Testis (tissue), 3 donors: Measurements from ENCODE around the gene RAB11FIP3. TPM values are rescaled to one million over a fixed set of nuclear protein-coding genes. Genes with fewer than 3 reads are reported as not detected.
A peak's percentile ranks its signal among the peaks of the same experiment; 100 is the strongest.

Experiments
- DNase-seq: peaks from one replicate; pipeline ENCODE4 v3.0.0-alpha.2; 2019
- H3K27ac ChIP-seq, 2 donors: fragments of 200-600 bp; sonication (generic); one replicate each; pipeline ENCODE4 v1.5.1; 2019
- H3K27me3 ChIP-seq: fragments of 200-600 bp; sonication (generic); one replicate; pipeline ENCODE4 v1.5.1; 2019
- H3K36me3 ChIP-seq: fragments of 200-600 bp; sonication (generic); one replicate; pipeline ENCODE4 v1.5.1; 2017; ENCODE audit warnings: low read depth; ENCODE audit errors: missing control alignments
- H3K4me1 ChIP-seq: fragments of 200-600 bp; sonication (generic); one replicate; pipeline ENCODE4 v1.5.1; 2019
- H3K4me3 ChIP-seq, 2 donors: fragments of 200-600 bp; sonication (generic); one replicate each; pipeline ENCODE4 v1.5.1; 2017 to 2019
- H3K9me3 ChIP-seq: fragments of 200-600 bp; sonication (generic); one replicate; pipeline ENCODE4 v1.5.1; 2017
- POLR2A ChIP-seq: fragments of 450-650 bp; IDR thresholded peaks from one replicate; pipeline ENCODE4 v1.6.1; 2017; ENCODE audit warnings: antibody characterized with exemption, mild to moderate bottlenecking, moderate library complexity
- WGBS, 2 donors: methylation state at CpG; one replicate each; pipeline ENCODE4 v1.1.5; 2018; 5-methylcytosine and 5-hydroxymethylcytosine counted together
- intact Hi-C: fragments of 100-400 bp; cut with DNase I; formaldehyde crosslinking; loops from one replicate; pipeline ENCODE4 v1.15.1; 2023; ENCODE audit warnings: low total_unique reads
- polyA plus RNA-seq: library from polyadenylated mRNA; stranded (reverse); fragments of 350-450 nt; fragmentation: Illumina TruSeq; extraction: RNeasy Lipid Tissue Mini Kit (QIAGEN cat#74804); gene quantifications from one replicate; pipeline ENCODE4 v1.2.3, GENCODE V29; 2014; ENCODE audit warnings: low read depth, low replicate concordance; ENCODE audit not compliant: insufficient read depth
- total RNA-seq, 2 donors: library from RNA; depleted of rRNA; stranded (reverse); fragments of >200 nt; gene quantifications; one replicate each; pipeline ENCODE4 v1.2.3, GENCODE V29; 2016
- TF ChIP-seq, protein P1 (sequence below), 3 experiments: fragments of 450-650 bp in 2 of 3; fragments of 200-600 bp in 1 of 3; sonication (generic) in 1 of 3; IDR thresholded peaks; one replicate each; pipeline ENCODE4 v1.5.1; 2016 to 2019; ENCODE audit warnings: antibody characterized with exemption in 3 of 3, mild to moderate bottlenecking in 2 of 3, moderate library complexity in 1 of 3

Gene RAB11FIP3
- total and polyA plus RNA-seq, 3 donors from 2014 or later: 61.7 to 186 (median 166) TPM

DNA sequence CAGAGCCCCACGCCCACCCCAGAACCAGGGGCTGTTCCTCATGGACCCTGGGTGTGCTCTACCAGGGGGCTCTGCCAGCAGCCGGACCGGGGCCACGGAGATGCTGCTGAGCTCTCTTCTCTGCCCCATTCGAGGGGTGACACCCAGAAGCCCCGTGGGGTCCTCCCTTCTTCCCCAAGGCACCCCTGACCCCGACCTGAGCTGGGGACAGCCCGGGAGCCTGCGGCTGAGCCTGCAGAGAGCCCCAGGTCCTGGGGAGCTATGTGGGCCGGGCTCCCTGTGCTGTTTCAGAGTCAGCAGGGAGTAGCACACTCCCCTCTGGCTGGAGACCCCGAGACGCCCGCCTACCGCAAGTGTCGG is 133.6 kb downstream of the RAB11FIP3 start:
- no peak for TF ChIP-seq POLR2A
- TF ChIP-seq, protein P1, sequence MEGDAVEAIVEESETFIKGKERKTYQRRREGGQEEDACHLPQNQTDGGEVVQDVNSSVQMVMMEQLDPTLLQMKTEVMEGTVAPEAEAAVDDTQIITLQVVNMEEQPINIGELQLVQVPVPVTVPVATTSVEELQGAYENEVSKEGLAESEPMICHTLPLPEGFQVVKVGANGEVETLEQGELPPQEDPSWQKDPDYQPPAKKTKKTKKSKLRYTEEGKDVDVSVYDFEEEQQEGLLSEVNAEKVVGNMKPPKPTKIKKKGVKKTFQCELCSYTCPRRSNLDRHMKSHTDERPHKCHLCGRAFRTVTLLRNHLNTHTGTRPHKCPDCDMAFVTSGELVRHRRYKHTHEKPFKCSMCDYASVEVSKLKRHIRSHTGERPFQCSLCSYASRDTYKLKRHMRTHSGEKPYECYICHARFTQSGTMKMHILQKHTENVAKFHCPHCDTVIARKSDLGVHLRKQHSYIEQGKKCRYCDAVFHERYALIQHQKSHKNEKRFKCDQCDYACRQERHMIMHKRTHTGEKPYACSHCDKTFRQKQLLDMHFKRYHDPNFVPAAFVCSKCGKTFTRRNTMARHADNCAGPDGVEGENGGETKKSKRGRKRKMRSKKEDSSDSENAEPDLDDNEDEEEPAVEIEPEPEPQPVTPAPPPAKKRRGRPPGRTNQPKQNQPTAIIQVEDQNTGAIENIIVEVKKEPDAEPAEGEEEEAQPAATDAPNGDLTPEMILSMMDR (IDR thresholded peaks at IDR 0.05): no peak
- no peak for DNase-seq
- Histone ChIP-seq H3K4me3 (peak overlapping the region in 1 of 2 donors; percentile 29), H3K4me1 (peaks cover 12% of the 10 kb centered on the region), H3K27ac (no peak overlapping the region), H3K36me3 (no peaks in the 10 kb centered on the region), H3K9me3 (no peaks in the 10 kb centered on the region), H3K27me3 (no peaks in the 10 kb centered on the region)
- intact Hi-C loops: no loop called here
- 62% methylated on average over 15 of the region's 15 CpGs; no CpG with 5 or more reads in 1 of the 2 donors for WGBS, 2 donors

GRCh38 chr16:559411-560203 is 134.2 kb downstream of the RAB11FIP3 start:
- TF ChIP-seq POLR2A: no peak
- TF ChIP-seq, protein P1 (IDR thresholded peaks at IDR 0.05): no peak
- intact Hi-C loops: no loop called here
- WGBS, 2 donors: 6 to 10% methylated on average over 9 to 24 of the region's 62 CpGs
- peaks cover 12% of the 10 kb centered on the region for H3K4me1 ChIP-seq
- H3K4me3 ChIP-seq: peak overlapping the region in 1 of 2 donors; percentile 29
- no peaks in the 10 kb centered on the region for H3K9me3 ChIP-seq
- H3K27me3 ChIP-seq: no peaks in the 10 kb centered on the region
- H3K36me3 ChIP-seq: no peaks in the 10 kb centered on the region
- no peak for DNase-seq
- no peak overlapping the region for H3K27ac ChIP-seq

GRCh38 chr16:560204-560700 is 134.8 kb downstream of the RAB11FIP3 start, which contains the start of gene PRR35:
Gene PRR35, plus strand, starts transcription at chr16:560394. Its CDS starts 2,901 bp downstream, at chr16:563295.
- H3K9me3 ChIP-seq: no peaks in the 10 kb centered on the region
- H3K27me3 ChIP-seq: no peaks in the 10 kb centered on the region
- 1% methylated on average over 38 of the region's 84 CpGs; no CpG with 5 or more reads in 1 of the 2 donors for WGBS, 2 donors
- intact Hi-C loops: no loop called here
- no peak for DNase-seq
- peaks cover 17% of the 10 kb centered on the region for H3K4me1 ChIP-seq
- H3K4me3 ChIP-seq: peak within 1 kb of the TSS in 1 of 2 donors; percentile 29
- no peak within 1 kb of the TSS for H3K27ac ChIP-seq
- no peaks in the 10 kb centered on the region for H3K36me3 ChIP-seq
- no peak for TF ChIP-seq POLR2A
- TF ChIP-seq, protein P1 (IDR thresholded peaks at IDR 0.05): no peak

DNA sequence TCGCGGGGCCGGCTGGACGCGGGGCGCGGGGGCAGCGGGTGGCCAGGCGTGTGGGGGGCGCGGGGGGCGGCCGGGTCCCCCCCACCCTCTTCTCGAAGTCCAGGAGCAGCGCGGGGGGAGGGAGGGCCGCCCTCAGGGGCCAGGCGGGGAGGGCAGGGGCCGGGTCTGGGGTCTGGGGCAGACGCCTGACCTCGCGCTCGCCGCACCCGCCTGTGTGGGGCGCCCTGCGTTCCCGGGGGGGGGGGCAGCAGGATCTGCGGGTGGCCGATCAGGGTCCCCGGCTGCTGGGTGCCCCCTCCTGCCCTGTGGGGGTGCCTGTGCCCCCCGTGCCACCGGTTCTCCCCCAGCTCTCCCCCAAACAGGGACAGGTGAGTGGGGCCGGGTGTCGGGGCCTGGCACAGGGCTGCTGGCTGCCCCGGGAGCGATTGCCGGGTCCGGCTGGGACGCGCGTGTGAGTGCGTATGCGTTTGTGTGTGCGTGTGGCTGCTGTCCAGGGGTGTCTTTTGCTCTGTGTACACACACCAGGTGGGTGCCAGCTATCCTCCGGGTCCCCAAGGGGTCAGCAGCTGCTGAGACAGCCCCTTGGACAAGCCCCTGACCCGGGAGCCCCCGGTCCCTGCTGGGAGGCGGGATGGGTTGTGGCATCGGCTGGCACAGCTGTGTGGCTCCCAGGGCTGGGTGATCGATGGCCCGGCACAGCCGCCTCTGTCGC is 135.4 kb downstream of the RAB11FIP3 start:
- Histone ChIP-seq H3K27ac (no peak overlapping the region), H3K9me3 (no peaks in the 10 kb centered on the region), H3K4me3 (no peak overlapping the region), H3K36me3 (no peaks in the 10 kb centered on the region), H3K27me3 (no peaks in the 10 kb centered on the region), H3K4me1 (peaks cover 23% of the 10 kb centered on the region)
- intact Hi-C loops: no loop called here
- no peak for DNase-seq
- TF ChIP-seq POLR2A: no peak
- TF ChIP-seq, protein P1 (IDR thresholded peaks at IDR 0.05): no peak
- WGBS, 2 donors: 30% methylated on average over 35 of the region's 54 CpGs; no CpG with 5 or more reads in 1 of the 2 donors
